Ovary (tissue), 9 donors: Measurements from ENCODE around the gene FAM229A. TPM values are rescaled to one million over a fixed set of nuclear protein-coding genes. Genes with fewer than 3 reads are reported as not detected.

Experiments
- DNase-seq, 5 donors: peaks; one replicate each; pipeline ENCODE4 v3.0.0-alpha.2; 2019 to 2020
- H3K27ac ChIP-seq, 2 donors: fragments of 200-600 bp; one replicate each; pipeline versions ENCODE4 v1.5.1 to v1.8.0; 2019 to 2022
- H3K27me3 ChIP-seq: fragments of 200-600 bp; one replicate; pipeline ENCODE4 v1.8.0; 2022
- H3K36me3 ChIP-seq: fragments of 200-600 bp; sonication (generic); one replicate; pipeline ENCODE4 v1.5.1; 2019
- H3K4me1 ChIP-seq: one replicate; pipeline ENCODE4 v1.8.1; 2013; ENCODE audit warnings: mild to moderate bottlenecking, moderate library complexity; ENCODE audit not compliant: insufficient read depth
- H3K4me3 ChIP-seq: fragments of 200-600 bp; sonication (generic); one replicate; pipeline ENCODE4 v1.5.1; 2017
- H3K9me3 ChIP-seq, 2 donors: fragments of 200-600 bp in 1 of 2; sonication (generic) in 1 of 2; one replicate each; pipeline versions ENCODE4 v1.5.1 to v1.8.1; 2013 to 2019; ENCODE audit warnings: mild to moderate bottlenecking in 1 of 2, moderate library complexity in 1 of 2
- EP300 ChIP-seq: sonication (generic); formaldehyde crosslinking; IDR thresholded peaks from one replicate; pipeline ENCODE4 v1.6.1; 2017; ENCODE audit warnings: antibody characterized with exemption
- POLR2A ChIP-seq: fragments of 450-650 bp; IDR thresholded peaks from one replicate; pipeline ENCODE4 v1.6.1; 2017; ENCODE audit warnings: antibody characterized with exemption, mild to moderate bottlenecking, moderate library complexity
- WGBS, 3 donors: extraction: QIAGEN DNeasy Blood & Tissue Kit in 1 of 3; methylation state at CpG; one replicate each; pipeline versions ENCODE4 v1.1.5 to v1.1.7; 2013 to 2017; 5-methylcytosine and 5-hydroxymethylcytosine counted together
- intact Hi-C, 4 donors: fragments of 100-400 bp; cut with DNase I; formaldehyde crosslinking; loops; one replicate each; pipeline versions ENCODE4 v1.11.0 to v1.15.1; 2022 to 2023
- polyA plus RNA-seq, 2 donors: library from polyadenylated mRNA; stranded (reverse); fragments of 200-250 nt in 1 of 2; fragments of 350-450 nt in 1 of 2; fragmentation: Illumina TruSeq in 1 of 2; extraction: RNeasy Lipid Tissue Mini Kit (QIAGEN cat#74804) in 1 of 2; gene quantifications; one replicate each; pipeline ENCODE4 v1.2.3, GENCODE V29; 2013 to 2014
- total RNA-seq, 7 donors: library from RNA; depleted of rRNA in 2 of 7; stranded (reverse); fragments of >200 nt in 2 of 7; fragmentation: NEBNext Ultra II Directional in 3 of 7; extraction: Animal tissue kit (Norgen Biotek cat#: 25700) in 3 of 7; gene quantifications; one replicate each; pipeline versions ENCODE4 v1.1.0 to v1.2.4, GENCODE V29; 2016 to 2023
- TF ChIP-seq, protein P1 (sequence below), 3 donors: fragments of 450-650 bp in 2 of 3; fragments of 200-600 bp in 1 of 3; IDR thresholded peaks; one replicate each; pipeline versions ENCODE4 v1.5.1 to v1.8.0; 2016 to 2022; ENCODE audit warnings: antibody characterized with exemption in 3 of 3, mild to moderate bottlenecking in 1 of 3
- donor health status: DM: no; HTN: no; CAD: no; lungs with moderate emphysema.
- donor health status: DM: no; HTN: no; CAD: no.
- donor health status: Bipolar disorder and iron deficiency.
- donor health status: DM: yes; HTN: yes; CAD: no.
- donor health status: DM: no; HTN: no; CAD: no.
- donor health status: DM: yes; HTN: yes; CAD: no.

FAM229A gene
- total and polyA plus RNA-seq, 9 donors, result 3.0 to 27.0 (median 14.0) TPM

DNA sequence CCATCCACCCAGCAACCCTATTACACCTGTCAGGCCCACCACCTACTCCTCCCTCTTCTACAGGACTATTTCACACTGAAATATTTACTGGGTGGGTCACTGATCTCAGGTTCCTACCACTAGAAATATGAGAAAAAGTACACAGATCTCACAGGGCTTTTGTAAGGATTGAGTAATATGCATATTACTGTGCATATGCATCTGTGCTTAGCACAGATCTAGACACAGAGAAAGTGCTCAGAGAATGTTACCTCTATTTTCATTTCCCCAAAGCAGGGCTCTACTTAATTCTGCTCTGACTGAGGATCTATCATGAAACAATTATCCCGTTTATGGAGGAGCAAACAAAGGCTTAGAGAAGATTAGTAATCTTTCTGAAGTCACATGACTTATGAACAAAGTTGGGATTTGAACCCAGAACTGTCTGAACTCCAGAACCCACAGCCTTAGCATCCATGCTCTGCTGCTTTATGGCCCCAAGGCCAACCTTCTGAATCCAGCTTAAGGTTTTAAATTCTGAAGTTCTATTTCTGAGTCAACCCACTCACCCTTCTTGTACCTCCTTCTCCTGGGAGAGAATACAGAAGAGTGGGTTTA lies 11.8 kb upstream of the FAM229A start:
- Histone ChIP-seq H3K4me1 (no peaks in the 10 kb centered on the region), H3K36me3 (no peaks in the 10 kb centered on the region), H3K4me3 (no peak overlapping the region), H3K27ac (no peak overlapping the region), H3K9me3 (no peaks in the 10 kb centered on the region), H3K27me3 (no peaks in the 10 kb centered on the region)
- WGBS, 3 donors, result 46 to 73% (median 47%) methylated on average over 1 of the region's 1 CpG
- intact Hi-C loops, result no loop called here
- no peak for DNase-seq
- TF ChIP-seq POLR2A, result no peak

DNA sequence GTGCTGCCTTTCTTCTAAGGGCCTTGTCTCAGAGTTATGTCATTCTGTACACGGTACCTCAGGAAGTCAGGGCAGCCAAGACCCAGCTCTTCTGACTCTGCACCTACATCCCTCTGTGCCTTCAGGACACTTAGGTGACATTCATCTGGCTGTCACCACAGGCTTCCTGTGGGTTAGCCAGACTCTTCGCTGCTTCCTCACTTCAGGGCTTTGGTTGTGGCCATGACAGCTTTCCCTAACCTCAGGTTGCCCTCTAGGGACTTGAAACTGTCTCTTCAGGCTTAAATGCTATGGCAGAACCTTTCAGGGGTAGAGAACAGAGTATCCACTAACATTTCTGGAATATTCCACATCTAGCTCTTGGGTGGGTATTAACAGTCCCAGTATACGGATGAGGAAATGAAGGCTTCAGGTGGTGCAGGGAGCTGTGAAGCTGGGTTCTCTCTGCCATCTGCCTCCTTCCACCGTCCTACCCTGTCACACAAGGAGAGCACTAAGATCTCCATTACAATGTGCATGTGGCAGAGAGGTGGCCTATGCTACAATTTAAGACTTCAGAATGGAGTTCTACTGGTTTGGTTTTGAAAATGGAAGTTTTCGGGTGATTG lies 10.0 kb upstream of the FAM229A start:
- intact Hi-C loops, result no loop called here
- Histone ChIP-seq H3K9me3 (no peaks in the 10 kb centered on the region), H3K36me3 (no peaks in the 10 kb centered on the region), H3K27me3 (no peaks in the 10 kb centered on the region), H3K27ac (no peak overlapping the region), H3K4me3 (no peak overlapping the region), H3K4me1 (no peaks in the 10 kb centered on the region)
- TF ChIP-seq, protein P1, sequence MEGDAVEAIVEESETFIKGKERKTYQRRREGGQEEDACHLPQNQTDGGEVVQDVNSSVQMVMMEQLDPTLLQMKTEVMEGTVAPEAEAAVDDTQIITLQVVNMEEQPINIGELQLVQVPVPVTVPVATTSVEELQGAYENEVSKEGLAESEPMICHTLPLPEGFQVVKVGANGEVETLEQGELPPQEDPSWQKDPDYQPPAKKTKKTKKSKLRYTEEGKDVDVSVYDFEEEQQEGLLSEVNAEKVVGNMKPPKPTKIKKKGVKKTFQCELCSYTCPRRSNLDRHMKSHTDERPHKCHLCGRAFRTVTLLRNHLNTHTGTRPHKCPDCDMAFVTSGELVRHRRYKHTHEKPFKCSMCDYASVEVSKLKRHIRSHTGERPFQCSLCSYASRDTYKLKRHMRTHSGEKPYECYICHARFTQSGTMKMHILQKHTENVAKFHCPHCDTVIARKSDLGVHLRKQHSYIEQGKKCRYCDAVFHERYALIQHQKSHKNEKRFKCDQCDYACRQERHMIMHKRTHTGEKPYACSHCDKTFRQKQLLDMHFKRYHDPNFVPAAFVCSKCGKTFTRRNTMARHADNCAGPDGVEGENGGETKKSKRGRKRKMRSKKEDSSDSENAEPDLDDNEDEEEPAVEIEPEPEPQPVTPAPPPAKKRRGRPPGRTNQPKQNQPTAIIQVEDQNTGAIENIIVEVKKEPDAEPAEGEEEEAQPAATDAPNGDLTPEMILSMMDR (IDR thresholded peaks at IDR 0.05), result no peak
- TF ChIP-seq POLR2A (no peak), EP300 (no peak)
- no peak for DNase-seq
- 86 to 89% (median 89%) methylated on average over 5 of the region's 5 CpGs for WGBS, 3 donors

DNA sequence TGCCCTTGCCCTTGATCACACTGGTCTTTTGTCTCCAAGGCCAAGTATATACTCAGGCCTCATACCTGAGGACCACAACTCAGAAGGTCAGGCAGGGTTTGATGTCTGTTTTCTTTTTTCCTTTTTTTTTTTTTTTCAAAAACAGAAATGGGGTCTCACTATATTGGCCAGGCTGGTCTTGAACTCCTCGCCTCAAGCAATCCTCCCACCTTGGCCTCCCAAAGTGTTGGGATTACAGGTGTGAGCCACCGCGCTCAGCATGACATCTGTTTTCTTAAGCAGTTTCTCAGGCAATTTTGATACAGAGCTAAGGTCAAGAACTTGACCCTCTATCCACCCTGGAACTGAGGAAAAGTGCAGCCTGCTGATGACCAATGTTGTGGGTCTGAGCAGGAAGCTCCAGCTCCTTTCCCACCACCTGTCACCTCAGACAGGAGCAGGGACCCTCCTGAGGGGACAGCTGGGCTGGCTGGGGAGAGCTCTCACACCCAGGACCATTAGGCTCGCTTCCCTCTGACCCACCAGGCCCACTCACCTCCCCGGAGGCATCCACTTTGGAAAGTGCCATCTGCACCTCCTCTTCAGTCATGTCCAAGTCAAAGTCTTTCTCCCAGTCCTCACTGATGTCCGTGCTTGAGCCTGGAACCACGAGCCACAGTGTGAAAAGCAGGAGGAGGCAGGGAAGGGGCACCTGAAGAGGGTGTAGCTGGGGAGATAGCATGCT lies 5.8 kb upstream of the FAM229A start:
- H3K27me3 ChIP-seq, result no peaks in the 10 kb centered on the region
- WGBS, 3 donors, result 87 to 92% (median 91%) methylated on average over 7 of the region's 7 CpGs
- H3K4me3 ChIP-seq, result no peak overlapping the region
- H3K9me3 ChIP-seq, result no peaks in the 10 kb centered on the region
- intact Hi-C loops, result loop anchor here in 1 of 4 donors (10.0 kb wide), 1 partner anchor 123 kb away; the partner anchor contains the start of gene FAM167B
- H3K36me3 ChIP-seq, result no peaks in the 10 kb centered on the region
- DNase-seq, result no peak
- H3K4me1 ChIP-seq, result no peaks in the 10 kb centered on the region
- no peak overlapping the region for H3K27ac ChIP-seq
- TF ChIP-seq POLR2A (no peak), EP300 (no peak)
- TF ChIP-seq, protein P1 (IDR thresholded peaks at IDR 0.05), result no peak

DNA sequence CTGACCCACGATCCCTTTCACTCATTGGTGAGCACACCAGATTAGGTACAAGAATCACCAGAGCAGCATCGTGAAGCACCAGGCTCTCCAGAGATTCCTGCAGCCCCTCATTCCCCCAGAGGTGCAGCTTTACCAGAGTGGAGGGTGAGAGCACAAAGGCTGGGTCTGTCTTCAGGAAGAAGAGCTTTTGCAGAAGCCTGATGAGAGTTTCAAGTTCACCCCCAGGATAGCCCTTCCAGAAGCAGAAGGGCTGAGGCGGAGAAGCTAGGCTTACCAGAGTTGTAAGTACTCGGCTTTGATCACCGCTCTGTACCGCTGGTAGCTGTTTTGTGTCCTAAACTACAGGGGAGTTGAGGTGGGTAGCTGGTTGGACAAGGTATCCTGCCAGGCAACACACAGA lies 3.2 kb upstream of the FAM229A start:
- Histone ChIP-seq H3K9me3 (no peaks in the 10 kb centered on the region), H3K36me3 (no peaks in the 10 kb centered on the region), H3K4me3 (no peak overlapping the region), H3K27me3 (no peaks in the 10 kb centered on the region), H3K4me1 (peaks cover 8% of the 10 kb centered on the region), H3K27ac (no peak overlapping the region)
- TF ChIP-seq POLR2A (no peak), EP300 (no peak)
- TF ChIP-seq, protein P1 (IDR thresholded peaks at IDR 0.05), result no peak
- no peak for DNase-seq
- intact Hi-C loops, result loop anchor here in 1 of 4 donors (10.0 kb wide), 1 partner anchor 121 kb away; the partner anchor contains the start of gene FAM167B
- WGBS, 3 donors, result 64 to 73% (median 69%) methylated on average over 6 of the region's 6 CpGs
